ENCODE results near the gene TLR7. TPM values are rescaled to one million over a fixed set of nuclear protein-coding genes. Genes with fewer than 3 reads are reported as not detected.

The TLR7 gene
- total RNA-seq, 4 donors from 2014 or later, result 0.27 to 1.3 (median 0.49) TPM

- no peak overlapping the region for H3K27ac ChIP-seq
- no peaks in the 10 kb centered on the region for H3K36me3 ChIP-seq
- no peaks in the 10 kb centered on the region for H3K27me3 ChIP-seq
- TF ChIP-seq EP300 (IDR thresholded peaks at IDR 0.05) (no peak), POLR2AphosphoS5 (IDR thresholded peaks at IDR 0.05) (no peak), POLR2A (IDR thresholded peaks at IDR 0.05) (no peak)
- no peaks in the 10 kb centered on the region for H3K9me3 ChIP-seq
- no peaks in the 10 kb centered on the region for H3K4me1 ChIP-seq
- ATAC-seq, result no peak
- 90 to 94% methylated on average over 3 to 5 of the region's 5 CpGs for WGBS, 2 donors (ENCODE audit: low coverage in 1 of 2)
- H3K4me3 ChIP-seq, result no peak overlapping the region
Observed at GRCh38 chrX:12934850-12935249, 68.0 kb downstream of the TLR7 start.

GRCh38 chrX:12936947-12937346 lies 70.1 kb downstream of the TLR7 start:
- H3K27me3 ChIP-seq, result no peaks in the 10 kb centered on the region
- H3K9me3 ChIP-seq, result no peaks in the 10 kb centered on the region
- TF ChIP-seq CTCF (IDR thresholded peaks at IDR 0.05) (no peak), POLR2A (IDR thresholded peaks at IDR 0.05) (no peak), POLR2AphosphoS5 (IDR thresholded peaks at IDR 0.05) (no peak), EP300 (IDR thresholded peaks at IDR 0.05) (no peak)
- no peak overlapping the region for H3K27ac ChIP-seq
- no peaks in the 10 kb centered on the region for H3K36me3 ChIP-seq
- no peak overlapping the region for H3K4me3 ChIP-seq
- no peaks in the 10 kb centered on the region for H3K4me1 ChIP-seq
- ATAC-seq, result no peak
- WGBS, 2 donors (ENCODE audit: low coverage in 1 of 2), result 67 to 70% methylated on average over 1 of the region's 1 CpG

Other genes with a start within 250 kb of the TLR7 start
- 10 to 100 TPM; 20.6 to 35.5 (median 33.6) TPM for gene PRPS2, start 75.7 kb upstream of the TLR7 start, total RNA-seq
- 1 to 10 TPM in 2 of 4 donors, under 1 TPM in 2; 0.47 to 6.7 (median 1.7) TPM for gene TLR8, start 39.5 kb downstream of the TLR7 start, total RNA-seq
- gene TMSB4X, start 108.0 kb downstream of the TLR7 start, total RNA-seq, result 1,000 to 10,000 TPM; 2,260 to 4,561 (median 3,693) TPM
- gene FAM9C, start 177.5 kb downstream of the TLR7 start, total RNA-seq, result not detected

All from gastroesophageal sphincter (tissue), 4 donors.